Endothelial cell of umbilical vein (primary cell): ENCODE results near the gene LIME1.

Experiments
- CTCF ChIP-seq, 2 donors: IDR thresholded peaks; 1 replicate in 1 of 2; 2 replicates in 1 of 2; pipeline ENCODE4 v1.5.1; 2011; ENCODE audit warnings: low read length in 2 of 2, mild to moderate bottlenecking in 2 of 2, moderate library complexity in 2 of 2, control low read depth in 1 of 2, inconsistent platforms in 1 of 2, low read depth in 1 of 2; ENCODE audit not compliant: insufficient read depth in 1 of 2; ENCODE audit errors: extremely low read depth in 1 of 2
- EZH2 ChIP-seq: IDR thresholded peaks from 2 replicates; pipeline ENCODE4 v1.6.1; 2012; ENCODE audit warnings: borderline replicate concordance, low read depth, mild to moderate bottlenecking, moderate library complexity, low read length, inconsistent platforms; ENCODE audit not compliant: severe bottlenecking
- FOS ChIP-seq: IDR thresholded peaks from 2 replicates; pipeline ENCODE4 v1.6.1; 2011; ENCODE audit warnings: mild to moderate bottlenecking, low read length, moderate library complexity, borderline replicate concordance; ENCODE audit not compliant: insufficient read depth
- MAX ChIP-seq: IDR thresholded peaks from 2 replicates; pipeline ENCODE4 v1.6.1; 2011; ENCODE audit not compliant: insufficient read depth, insufficient read length
- POLR2A ChIP-seq: IDR thresholded peaks from 2 replicates; pipeline ENCODE4 v1.6.1; 2012; ENCODE audit warnings: low read depth, mild to moderate bottlenecking, control low read depth, low read length
- POLR2AphosphoS5 ChIP-seq: IDR thresholded peaks from 2 replicates; pipeline ENCODE4 v1.6.1; 2012; ENCODE audit warnings: low read depth, mild to moderate bottlenecking, control low read depth, low read length, moderate library complexity; ENCODE audit not compliant: insufficient read depth

GRCh38 chr20:63759377-63759901 is 23.0 kb downstream of the LIME1 start:
- no peak for TF ChIP-seq CTCF (IDR thresholded peaks at IDR 0.05; ENCODE audit: extremely low read depth in 1 of 2, insufficient read depth in 1 of 2, low read depth in 1 of 2, low read length in 2 of 2)
- TF ChIP-seq POLR2A, result no peak
- no peak for TF ChIP-seq EZH2
- TF ChIP-seq POLR2AphosphoS5, result no peak
- TF ChIP-seq MAX, result no peak
- no peak for TF ChIP-seq FOS
